A673 (cell line): ENCODE measurements around the gene RPGR.

Experiments
- CTCF ChIP-seq: fragments of 300-800, 200-600 bp; sonication (generic); conservative IDR thresholded peaks from 2 replicates; pipeline ENCODE4 v1.5.1; 2017; ENCODE audit warnings: low read depth, mild to moderate bottlenecking, antibody characterized with exemption, low read length, moderate library complexity, mixed read lengths
- EZH2 ChIP-seq: fragments of 200-600 bp; sonication (generic); IDR thresholded peaks from 2 replicates; pipeline ENCODE4 v1.6.1; 2017; ENCODE audit warnings: borderline replicate concordance, low read depth, mild to moderate bottlenecking, mixed read lengths, antibody characterized with exemption, low read length; ENCODE audit not compliant: poor library complexity, severe bottlenecking

- TF ChIP-seq CTCF: no peak
- TF ChIP-seq EZH2: no peak
These were observed 21.3 kb downstream of the RPGR start for GRCh38 chrX:38305971-38306370.
